AG10803 (cell line): ENCODE measurements around the gene TNS3.

Source experiments
- DNase-seq: peaks from one replicate; pipeline ENCODE4 v3.0.0; 2010; ENCODE audit warnings: low read depth
- H3K4me3 ChIP-seq: 2 replicates; pipeline ENCODE4 v1.5.1; 2011; ENCODE audit warnings: mild to moderate bottlenecking, low read length, control low read depth
- CTCF ChIP-seq: conservative IDR thresholded peaks from 2 replicates; pipeline ENCODE4 v1.5.1; 2011; ENCODE audit warnings: mild to moderate bottlenecking, low read length, control low read depth, inconsistent platforms

TNS3 gene

GRCh38 chr7:47384755-47385535, 197.0 kb downstream of the TNS3 start:
- no peak overlapping the region for H3K4me3 ChIP-seq

DNA sequence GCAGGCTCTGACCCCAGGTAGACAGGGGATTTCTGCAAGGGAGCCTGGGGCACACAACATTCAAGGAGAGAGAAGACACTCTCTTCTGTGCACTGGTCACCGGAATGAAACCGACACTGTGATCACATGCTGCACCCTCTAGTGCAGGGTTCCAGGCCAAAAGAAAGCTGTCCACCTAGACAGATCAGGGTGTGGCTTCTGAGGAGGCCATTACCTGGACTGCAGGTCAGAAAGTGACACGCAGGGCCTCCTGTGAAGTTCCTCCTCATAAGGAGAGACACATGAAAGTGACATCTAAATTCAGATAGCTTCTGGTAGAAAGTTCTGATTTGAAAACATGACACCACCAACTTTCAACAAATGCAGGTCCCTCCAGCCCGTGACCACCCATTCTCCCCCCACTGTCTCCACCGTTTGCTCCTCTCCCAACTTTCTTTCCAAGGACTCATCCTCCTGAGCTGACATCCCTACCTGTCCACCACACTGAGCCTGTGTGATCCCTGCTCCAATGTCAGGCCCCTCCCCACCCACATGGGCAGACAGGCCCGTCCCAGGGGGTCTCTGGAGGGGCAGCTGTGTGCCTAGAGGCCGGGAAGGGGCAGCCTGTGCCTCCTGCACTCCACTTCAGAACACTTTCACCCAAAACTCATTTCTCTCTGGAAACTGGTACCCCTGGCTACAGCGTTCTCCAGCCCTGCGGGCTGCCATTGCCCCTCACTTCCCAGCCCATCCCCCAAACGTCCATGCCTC, 198.0 kb downstream of the TNS3 start:
- DNase-seq: no peak
- no peak overlapping the region for H3K4me3 ChIP-seq
- no peak for TF ChIP-seq CTCF

More at GRCh38 chr7:47384755-47385535, 197.0 kb downstream of the TNS3 start:
- DNase-seq: no peak
- TF ChIP-seq CTCF: no peak

GRCh38 chr7:47383072-47383471, 198.8 kb downstream of the TNS3 start:
- no peak overlapping the region for H3K4me3 ChIP-seq
- TF ChIP-seq CTCF: peak; percentile 18; the same call in 1 of the 2 replicates
- DNase-seq: peak; percentile 80

GRCh38 chr7:47382200-47382599, 199.7 kb downstream of the TNS3 start:
- H3K4me3 ChIP-seq: no peak overlapping the region
- DNase-seq: no peak
- no peak for TF ChIP-seq CTCF

- H3K4me3 ChIP-seq: no peak overlapping the region
- no peak for TF ChIP-seq CTCF
- DNase-seq: no peak
These were observed 200.8 kb downstream of the TNS3 start for GRCh38 chr7:47381134-47381495.

GRCh38 chr7:47380325-47381133, 201.4 kb downstream of the TNS3 start:
- DNase-seq: no peak
- TF ChIP-seq CTCF: no peak
- no peak overlapping the region for H3K4me3 ChIP-seq
